ENCODE results near the gene CCSER2. TPM values are rescaled to one million over a fixed set of nuclear protein-coding genes. Genes with fewer than 3 reads are reported as not detected.
A peak's percentile ranks its signal among the peaks of the same experiment; 100 is the strongest.
"Not testable (repeated sequence)": the region's sequence is repeated elsewhere in the genome, so short reads cannot be mapped to it uniquely, and the experiment has no call there.

Gene CCSER2
- total and polyA plus RNA-seq, 2 donors = 18.4 to 35.8 TPM

DNA sequence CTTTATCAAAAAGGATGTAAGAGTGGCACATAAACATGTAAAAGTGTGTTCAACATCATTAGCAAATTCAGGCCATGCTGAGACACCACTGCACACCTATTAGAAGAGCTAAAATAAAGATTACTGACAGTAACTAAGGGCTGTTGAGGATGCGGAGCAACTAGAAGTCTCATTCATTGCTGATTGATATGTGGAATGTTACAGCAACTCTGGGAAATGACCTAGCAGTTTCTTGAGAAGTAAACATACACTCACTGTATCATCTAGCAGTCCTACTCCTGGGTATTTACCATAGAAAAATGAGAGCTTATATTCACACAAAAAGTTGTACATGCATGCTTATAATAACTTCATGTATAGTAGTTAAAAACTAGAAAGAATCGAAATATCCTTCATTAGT lies 77.3 kb downstream of the CCSER2 start:
- H3K36me3 ChIP-seq (ENCODE audit: control insufficient read depth in 2 of 2, insufficient read depth in 2 of 2, low read length in 1 of 2) = no peaks in the 10 kb centered on the region
- 99% methylated on average over 2 of the region's 2 CpGs for WGBS
- no peak overlapping the region for H3K27ac ChIP-seq (ENCODE audit: low read depth in 1 of 2, low read length in 1 of 2)

GRCh38 chr10:84406561-84406960 lies 78.2 kb downstream of the CCSER2 start:
- H3K4me3 ChIP-seq (ENCODE audit: low read length in 2 of 2) = no peak overlapping the region
- 71% methylated on average over 3 of the region's 3 CpGs for WGBS
- no peak overlapping the region for H3K27ac ChIP-seq (ENCODE audit: low read depth in 1 of 2, low read length in 1 of 2)
- no peaks in the 10 kb centered on the region for H3K36me3 ChIP-seq (ENCODE audit: control insufficient read depth in 2 of 2, insufficient read depth in 2 of 2, low read length in 1 of 2)
- DNase-seq (ENCODE audit: low read depth in 6 of 9, low spot score in 9 of 9) = no peak
- H3K27me3 ChIP-seq (ENCODE audit: control insufficient read depth in 2 of 2, insufficient read depth in 1 of 2, low read length in 1 of 2) = no peaks in the 10 kb centered on the region
- H3K9me3 ChIP-seq (ENCODE audit: control insufficient read depth in 2 of 2, insufficient read depth in 1 of 2, low read length in 1 of 2) = no peaks in the 10 kb centered on the region
- no peaks in the 10 kb centered on the region for H3K4me1 ChIP-seq (ENCODE audit: control insufficient read depth in 2 of 2, insufficient read depth in 2 of 2, low read length in 2 of 2)

More for the DNA sequence above, 77.3 kb downstream of the CCSER2 start:
- no peaks in the 10 kb centered on the region for H3K9me3 ChIP-seq (ENCODE audit: control insufficient read depth in 2 of 2, insufficient read depth in 1 of 2, low read length in 1 of 2)
- no peak overlapping the region for H3K4me3 ChIP-seq (ENCODE audit: low read length in 2 of 2)
- H3K4me1 ChIP-seq (ENCODE audit: control insufficient read depth in 2 of 2, insufficient read depth in 2 of 2, low read length in 2 of 2) = no peaks in the 10 kb centered on the region
- no peak for DNase-seq (ENCODE audit: low read depth in 6 of 9, low spot score in 9 of 9)
- no peaks in the 10 kb centered on the region for H3K27me3 ChIP-seq (ENCODE audit: control insufficient read depth in 2 of 2, insufficient read depth in 1 of 2, low read length in 1 of 2)

GRCh38 chr10:84407388-84408049 lies 79.1 kb downstream of the CCSER2 start:
- Histone ChIP-seq H3K4me1 (ENCODE audit: control insufficient read depth in 2 of 2, insufficient read depth in 2 of 2, low read length in 2 of 2) (no peaks in the 10 kb centered on the region), H3K27ac (ENCODE audit: low read depth in 1 of 2, low read length in 1 of 2) (no peak overlapping the region), H3K27me3 (ENCODE audit: control insufficient read depth in 2 of 2, insufficient read depth in 1 of 2, low read length in 1 of 2) (no peaks in the 10 kb centered on the region), H3K4me3 (ENCODE audit: low read length in 2 of 2) (no peak overlapping the region), H3K9me3 (ENCODE audit: control insufficient read depth in 2 of 2, insufficient read depth in 1 of 2, low read length in 1 of 2) (peaks cover 1 to 3% of the 10 kb centered on the region in 2 donors), H3K36me3 (ENCODE audit: control insufficient read depth in 2 of 2, insufficient read depth in 2 of 2, low read length in 1 of 2) (no peaks in the 10 kb centered on the region)
- 95% methylated on average over 2 of the region's 2 CpGs for WGBS
- no peak for DNase-seq (ENCODE audit: low read depth in 6 of 9, low spot score in 9 of 9)

GRCh38 chr10:84412482-84412881 lies 84.1 kb downstream of the CCSER2 start:
- Histone ChIP-seq H3K4me3 (ENCODE audit: low read length in 2 of 2) (no peak overlapping the region), H3K9me3 (ENCODE audit: control insufficient read depth in 2 of 2, insufficient read depth in 1 of 2, low read length in 1 of 2) (peaks cover 1 to 6% of the 10 kb centered on the region in 2 donors), H3K27me3 (ENCODE audit: control insufficient read depth in 2 of 2, insufficient read depth in 1 of 2, low read length in 1 of 2) (no peaks in the 10 kb centered on the region), H3K36me3 (ENCODE audit: control insufficient read depth in 2 of 2, insufficient read depth in 2 of 2, low read length in 1 of 2) (peaks cover 0 to 9% of the 10 kb centered on the region in 2 donors), H3K4me1 (ENCODE audit: control insufficient read depth in 2 of 2, insufficient read depth in 2 of 2, low read length in 2 of 2) (no peaks in the 10 kb centered on the region), H3K27ac (ENCODE audit: low read depth in 1 of 2, low read length in 1 of 2) (no peak overlapping the region)
- no peak for DNase-seq (ENCODE audit: low read depth in 6 of 9, low spot score in 9 of 9)
- 95% methylated on average over 2 of the region's 2 CpGs for WGBS

- H3K27ac ChIP-seq (ENCODE audit: low read depth in 1 of 2, low read length in 1 of 2); H3K4me3 ChIP-seq (ENCODE audit: low read length in 2 of 2); H3K27me3 ChIP-seq (ENCODE audit: control insufficient read depth in 2 of 2, insufficient read depth in 1 of 2, low read length in 1 of 2); H3K4me1 ChIP-seq (ENCODE audit: control insufficient read depth in 2 of 2, insufficient read depth in 2 of 2, low read length in 2 of 2); DNase-seq (ENCODE audit: low read depth in 6 of 9, low spot score in 9 of 9); H3K9me3 ChIP-seq (ENCODE audit: control insufficient read depth in 2 of 2, insufficient read depth in 1 of 2, low read length in 1 of 2); H3K36me3 ChIP-seq (ENCODE audit: control insufficient read depth in 2 of 2, insufficient read depth in 2 of 2, low read length in 1 of 2): not testable (repeated sequence)
- 96% methylated on average over 2 of the region's 2 CpGs for WGBS
Observed at GRCh38 chr10:84414110-84414509, 85.7 kb downstream of the CCSER2 start.

GRCh38 chr10:84415539-84416244 lies 87.3 kb downstream of the CCSER2 start:
- 94% methylated on average over 10 of the region's 10 CpGs for WGBS
- Histone ChIP-seq H3K9me3 (ENCODE audit: control insufficient read depth in 2 of 2, insufficient read depth in 1 of 2, low read length in 1 of 2) (peaks cover 1 to 10% of the 10 kb centered on the region in 2 donors), H3K4me3 (ENCODE audit: low read length in 2 of 2) (no peak overlapping the region), H3K27ac (ENCODE audit: low read depth in 1 of 2, low read length in 1 of 2) (no peak overlapping the region), H3K27me3 (ENCODE audit: control insufficient read depth in 2 of 2, insufficient read depth in 1 of 2, low read length in 1 of 2) (no peaks in the 10 kb centered on the region), H3K4me1 (ENCODE audit: control insufficient read depth in 2 of 2, insufficient read depth in 2 of 2, low read length in 2 of 2) (no peaks in the 10 kb centered on the region), H3K36me3 (ENCODE audit: control insufficient read depth in 2 of 2, insufficient read depth in 2 of 2, low read length in 1 of 2) (peaks cover 6 to 10% of the 10 kb centered on the region in 2 donors)
- no peak for DNase-seq (ENCODE audit: low read depth in 6 of 9, low spot score in 9 of 9)

GRCh38 chr10:84416245-84416555 lies 87.8 kb downstream of the CCSER2 start:
- peaks cover 1 to 10% of the 10 kb centered on the region in 2 donors for H3K9me3 ChIP-seq (ENCODE audit: control insufficient read depth in 2 of 2, insufficient read depth in 1 of 2, low read length in 1 of 2)
- no peaks in the 10 kb centered on the region for H3K27me3 ChIP-seq (ENCODE audit: control insufficient read depth in 2 of 2, insufficient read depth in 1 of 2, low read length in 1 of 2)
- H3K36me3 ChIP-seq (ENCODE audit: control insufficient read depth in 2 of 2, insufficient read depth in 2 of 2, low read length in 1 of 2) = peaks cover 9 to 14% of the 10 kb centered on the region in 2 donors
- H3K4me1 ChIP-seq (ENCODE audit: control insufficient read depth in 2 of 2, insufficient read depth in 2 of 2, low read length in 2 of 2) = no peaks in the 10 kb centered on the region
- over 99% methylated on average over 2 of the region's 2 CpGs for WGBS
- no peak for DNase-seq (ENCODE audit: low read depth in 6 of 9, low spot score in 9 of 9)
- H3K4me3 ChIP-seq (ENCODE audit: low read length in 2 of 2) = no peak overlapping the region
- H3K27ac ChIP-seq (ENCODE audit: low read depth in 1 of 2, low read length in 1 of 2) = no peak overlapping the region

DNA sequence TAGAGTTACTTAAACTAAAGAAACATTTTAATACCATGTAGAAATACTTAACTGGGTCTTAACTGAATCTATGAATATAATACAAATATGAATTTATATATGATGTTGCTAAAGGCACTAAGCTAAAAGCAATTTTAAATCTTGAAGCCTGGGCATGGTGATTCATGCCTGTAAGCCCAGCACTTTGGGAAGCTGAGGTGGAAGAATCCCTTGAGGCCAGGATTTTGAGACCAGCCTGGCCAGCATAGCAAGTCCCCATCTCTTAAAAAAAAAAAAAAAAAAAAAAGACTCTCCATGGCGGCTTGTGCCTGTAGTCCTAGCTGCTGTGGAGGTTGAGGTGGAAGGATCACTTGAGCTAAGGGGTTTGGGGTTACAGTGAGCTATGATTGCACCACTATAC lies 95.3 kb downstream of the CCSER2 start:
- 100% methylated on average over 1 of the region's 1 CpG for WGBS
- H3K36me3 ChIP-seq (ENCODE audit: control insufficient read depth in 2 of 2, insufficient read depth in 2 of 2, low read length in 1 of 2) = peaks cover 8 to 9% of the 10 kb centered on the region in 2 donors

DNA sequence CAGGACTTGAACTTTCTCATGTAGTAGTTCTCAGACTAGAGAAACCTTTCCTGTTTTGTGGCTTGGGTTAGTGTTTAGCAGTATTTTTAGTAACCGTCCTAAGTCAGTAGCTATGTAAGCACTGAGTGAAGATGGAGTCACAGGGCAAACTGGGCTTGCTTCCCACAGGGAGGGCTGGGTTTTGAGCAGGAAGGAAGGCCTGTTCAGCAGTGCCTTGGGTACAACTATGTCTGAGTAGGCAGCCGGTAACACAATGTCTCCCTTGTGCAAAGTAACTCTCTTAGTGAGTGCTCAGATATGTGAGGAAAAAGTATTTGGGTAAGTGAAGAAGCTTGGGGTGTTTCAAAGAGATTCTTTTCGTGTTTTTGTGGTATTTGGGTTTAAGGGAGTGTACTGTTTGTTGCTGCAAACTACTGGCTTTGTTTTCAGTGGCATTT lies 96.4 kb downstream of the CCSER2 start:
- Histone ChIP-seq H3K4me1 (ENCODE audit: control insufficient read depth in 2 of 2, insufficient read depth in 2 of 2, low read length in 2 of 2) (peaks cover 0 to 3% of the 10 kb centered on the region in 2 donors), H3K4me3 (ENCODE audit: low read length in 2 of 2) (no peak overlapping the region)

More for the DNA sequence above, 95.3 kb downstream of the CCSER2 start:
- DNase-seq (ENCODE audit: low read depth in 6 of 9, low spot score in 9 of 9) = no peak
- no peak overlapping the region for H3K4me3 ChIP-seq (ENCODE audit: low read length in 2 of 2)
- H3K27me3 ChIP-seq (ENCODE audit: control insufficient read depth in 2 of 2, insufficient read depth in 1 of 2, low read length in 1 of 2) = no peaks in the 10 kb centered on the region
- peaks cover 0 to 5% of the 10 kb centered on the region in 2 donors for H3K9me3 ChIP-seq (ENCODE audit: control insufficient read depth in 2 of 2, insufficient read depth in 1 of 2, low read length in 1 of 2)
- no peak overlapping the region for H3K27ac ChIP-seq (ENCODE audit: low read depth in 1 of 2, low read length in 1 of 2)
- H3K4me1 ChIP-seq (ENCODE audit: control insufficient read depth in 2 of 2, insufficient read depth in 2 of 2, low read length in 2 of 2) = peaks cover 0 to 3% of the 10 kb centered on the region in 2 donors

More for the DNA sequence above, 96.4 kb downstream of the CCSER2 start:
- Histone ChIP-seq H3K36me3 (ENCODE audit: control insufficient read depth in 2 of 2, insufficient read depth in 2 of 2, low read length in 1 of 2) (peaks cover 6 to 9% of the 10 kb centered on the region in 2 donors), H3K27ac (ENCODE audit: low read depth in 1 of 2, low read length in 1 of 2) (peak overlapping the region; percentile 73 to 77), H3K27me3 (ENCODE audit: control insufficient read depth in 2 of 2, insufficient read depth in 1 of 2, low read length in 1 of 2) (no peaks in the 10 kb centered on the region), H3K9me3 (ENCODE audit: control insufficient read depth in 2 of 2, insufficient read depth in 1 of 2, low read length in 1 of 2) (peaks cover 0 to 5% of the 10 kb centered on the region in 2 donors)
- 5% methylated on average over 3 of the region's 3 CpGs for WGBS
- DNase-seq (ENCODE audit: low read depth in 6 of 9, low spot score in 9 of 9) = peak in 5 of 9 donors; percentile 7 to 48 (median 22)

Data from thymus (tissue), 11 donors.